ENCODE results near the gene LYG2.
"Not testable (repeated sequence)": the region's sequence is repeated elsewhere in the genome, so short reads cannot be mapped to it uniquely, and the experiment has no call there.

The LYG2 gene, protein sequence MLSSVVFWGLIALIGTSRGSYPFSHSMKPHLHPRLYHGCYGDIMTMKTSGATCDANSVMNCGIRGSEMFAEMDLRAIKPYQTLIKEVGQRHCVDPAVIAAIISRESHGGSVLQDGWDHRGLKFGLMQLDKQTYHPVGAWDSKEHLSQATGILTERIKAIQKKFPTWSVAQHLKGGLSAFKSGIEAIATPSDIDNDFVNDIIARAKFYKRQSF

DNA sequence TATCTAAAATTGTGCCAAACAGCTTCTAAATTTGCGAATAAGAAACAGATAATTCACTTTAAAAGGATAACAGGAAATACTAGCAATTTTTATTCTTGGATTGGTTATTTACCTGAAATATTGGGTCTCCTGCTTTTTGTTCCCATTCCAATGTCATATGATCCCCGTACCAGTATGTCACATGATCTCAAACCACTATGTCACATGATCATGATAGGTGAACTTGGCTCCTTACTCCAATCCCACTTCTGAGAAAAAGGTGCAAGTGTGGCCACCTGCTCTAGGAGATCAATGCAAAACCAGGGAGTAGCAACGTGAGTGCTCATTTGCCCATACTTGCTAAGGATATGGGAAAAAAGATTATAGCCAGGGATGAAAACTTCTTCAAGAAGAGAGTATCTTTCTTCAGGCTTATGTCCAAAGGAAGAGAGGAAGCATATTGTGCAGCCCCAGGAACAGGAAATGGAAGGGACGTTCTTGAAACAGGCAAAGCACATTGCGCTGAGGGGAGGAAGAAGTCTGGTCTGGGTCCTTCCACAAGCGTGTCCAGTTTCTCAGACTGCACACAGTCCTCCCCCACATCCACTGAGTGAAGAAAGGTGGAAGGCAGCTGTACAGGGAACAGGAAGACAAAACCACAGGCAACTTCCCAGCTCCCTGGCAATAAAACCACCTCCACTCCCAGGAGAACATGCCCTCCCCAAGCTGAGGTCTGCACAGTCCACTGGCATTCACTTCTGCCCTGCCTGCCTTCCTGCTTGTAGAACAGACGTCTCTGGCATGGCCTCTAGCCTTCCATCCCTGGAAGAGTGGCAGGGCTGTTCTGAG lies at the start of gene LYG2:
TSS of gene LYG2 (minus strand) at position 176 of the 828 bp plus-strand sequence. CDS start 1,406 bp downstream, outside the sequence.
- DNase-seq (ENCODE audit: low read depth in 2 of 2) = no peak

GRCh38 chr2:99301097-99301496 lies 45.6 kb upstream of the LYG2 start, which contains the start of gene LYG1:
Gene LYG1, minus strand, starts transcription at chr2:99301197. Its CDS starts 5,527 bp downstream, at chr2:99295670.
- DNase-seq (ENCODE audit: low read depth in 2 of 2) = not testable (repeated sequence)

GRCh38 chr2:99299580-99299979 lies 44.1 kb upstream of the LYG2 start:
- no peak for DNase-seq (ENCODE audit: low read depth in 2 of 2)

DNA sequence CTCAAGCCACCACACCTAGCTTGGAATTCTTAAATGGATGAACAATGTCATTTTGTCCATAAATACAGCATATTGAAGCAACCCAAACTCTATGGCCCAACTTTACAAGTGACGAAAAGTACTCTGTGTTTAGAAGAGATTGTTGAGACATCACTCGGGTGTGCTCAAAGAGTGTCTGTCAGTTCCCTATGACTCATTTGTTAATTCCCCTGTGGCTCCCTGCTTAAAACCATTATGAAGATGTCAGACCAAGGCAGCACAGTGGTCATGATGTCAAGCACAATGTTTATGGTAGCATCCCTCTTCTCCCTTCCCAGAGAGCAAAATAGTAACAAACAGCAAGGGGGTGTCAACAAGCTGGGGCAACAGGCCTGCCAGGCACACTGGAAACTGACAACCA lies 42.5 kb upstream of the LYG2 start:
- DNase-seq (ENCODE audit: low read depth in 2 of 2) = no peak

DNA sequence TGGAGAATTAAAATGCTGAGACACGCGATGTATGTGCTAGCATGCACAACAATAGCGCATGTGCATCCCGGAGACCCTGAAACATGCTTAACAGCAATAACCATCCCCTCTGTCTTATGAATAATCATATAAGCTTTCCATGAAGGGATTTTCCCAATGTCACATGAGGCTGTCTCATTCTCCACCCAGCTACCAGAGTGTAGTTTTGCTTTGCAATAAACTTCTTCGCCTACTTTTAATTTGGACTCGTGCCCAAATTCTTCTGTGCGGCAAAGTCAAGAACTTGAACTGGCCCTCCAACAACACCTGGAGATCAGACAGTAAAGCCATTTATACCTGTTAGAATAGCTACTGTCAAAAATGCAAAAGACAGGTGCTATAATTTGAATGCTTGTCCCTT lies 30.1 kb upstream of the LYG2 start:
- no peak for DNase-seq (ENCODE audit: low read depth in 2 of 2)

DNA sequence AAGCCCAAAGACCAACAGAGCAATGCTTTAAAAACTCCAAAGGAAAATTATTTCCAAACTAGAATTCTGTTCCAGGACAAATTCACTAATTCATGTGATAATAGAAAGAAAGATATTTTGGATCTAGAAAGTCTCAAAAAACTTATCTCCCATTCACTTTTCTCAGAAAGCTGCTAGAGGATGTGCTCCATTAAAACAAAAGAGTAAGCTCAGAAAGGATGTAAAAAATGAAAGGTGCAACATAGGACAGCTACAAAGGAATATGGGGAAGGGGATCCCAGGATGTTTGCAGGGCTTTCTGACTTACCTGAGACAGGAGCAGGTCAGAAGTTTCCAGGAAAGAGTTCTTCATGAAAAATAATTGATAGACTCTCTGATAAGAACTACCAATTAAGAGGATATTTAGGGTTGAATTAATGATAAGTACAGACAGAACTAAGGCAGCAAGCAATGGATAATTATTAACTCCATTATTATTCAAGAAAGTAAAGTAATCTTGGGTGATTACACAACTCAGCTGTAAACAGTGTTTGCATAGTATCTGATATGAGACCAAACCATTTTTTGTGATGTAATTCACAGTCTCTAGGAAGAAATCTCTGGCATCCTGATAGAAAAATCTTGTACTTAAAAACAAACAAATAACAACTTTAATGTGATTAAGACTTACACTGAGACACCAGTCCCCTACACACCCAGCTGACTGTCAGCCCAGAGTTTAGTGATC lies 24.7 kb upstream of the LYG2 start:
- DNase-seq (ENCODE audit: low read depth in 2 of 2) = no peak

DNA sequence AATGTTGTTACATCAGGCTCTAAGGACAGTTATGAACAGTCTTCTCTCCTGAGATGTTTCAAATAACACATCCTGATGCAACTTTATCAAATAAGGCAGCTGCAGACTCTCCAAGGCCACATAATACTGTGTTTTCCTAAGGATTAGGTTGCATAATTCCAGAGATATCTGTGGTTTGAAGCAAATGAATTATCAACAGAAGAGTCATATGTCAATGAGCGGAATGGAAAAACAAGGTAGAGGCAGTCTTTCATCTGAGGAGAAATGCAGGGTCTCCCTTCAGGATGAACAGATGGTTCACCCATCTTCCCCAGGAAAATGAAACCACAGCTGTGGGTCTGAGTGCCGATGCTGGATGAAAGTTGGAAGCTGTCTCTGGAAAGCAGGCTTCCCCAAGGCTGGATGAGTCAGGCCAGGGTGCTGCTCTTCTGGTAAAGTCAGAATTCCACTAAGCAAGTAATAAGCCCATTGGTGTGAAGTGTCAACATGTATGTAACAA lies 23.4 kb upstream of the LYG2 start:
- no peak for DNase-seq (ENCODE audit: low read depth in 2 of 2)

- DNase-seq (ENCODE audit: low read depth in 2 of 2) = not testable (repeated sequence)
These were observed 22.8 kb upstream of the LYG2 start for GRCh38 chr2:99278195-99278765.

- DNase-seq (ENCODE audit: low read depth in 2 of 2) = no peak
These were observed 20.4 kb upstream of the LYG2 start for GRCh38 chr2:99275882-99276281.

- DNase-seq (ENCODE audit: low read depth in 2 of 2) = no peak
These were observed 5.8 kb upstream of the LYG2 start for GRCh38 chr2:99261242-99261641.

DNA sequence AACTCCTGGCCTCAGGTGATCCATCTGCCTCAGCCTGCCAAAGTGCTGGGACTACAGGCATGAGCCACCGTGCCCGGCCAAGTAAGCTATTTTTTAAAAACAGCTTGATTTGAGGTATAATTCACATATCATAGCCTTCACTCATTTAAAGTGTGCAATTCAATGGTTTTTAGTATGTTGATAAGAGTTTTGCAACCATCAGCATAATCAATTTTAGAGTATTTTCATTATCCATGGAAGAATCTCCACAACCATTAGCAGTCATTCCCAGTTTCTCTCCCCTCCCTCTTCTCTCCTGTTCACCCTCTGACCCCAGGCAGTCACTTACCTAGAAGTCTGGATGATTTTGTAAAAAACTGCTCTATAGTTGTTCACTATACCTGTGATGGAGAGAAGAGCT lies 4.7 kb upstream of the LYG2 start:
- DNase-seq (ENCODE audit: low read depth in 2 of 2) = no peak

- no peak for DNase-seq (ENCODE audit: low read depth in 2 of 2)
These were observed 4.0 kb upstream of the LYG2 start for GRCh38 chr2:99259465-99259864.

DNA sequence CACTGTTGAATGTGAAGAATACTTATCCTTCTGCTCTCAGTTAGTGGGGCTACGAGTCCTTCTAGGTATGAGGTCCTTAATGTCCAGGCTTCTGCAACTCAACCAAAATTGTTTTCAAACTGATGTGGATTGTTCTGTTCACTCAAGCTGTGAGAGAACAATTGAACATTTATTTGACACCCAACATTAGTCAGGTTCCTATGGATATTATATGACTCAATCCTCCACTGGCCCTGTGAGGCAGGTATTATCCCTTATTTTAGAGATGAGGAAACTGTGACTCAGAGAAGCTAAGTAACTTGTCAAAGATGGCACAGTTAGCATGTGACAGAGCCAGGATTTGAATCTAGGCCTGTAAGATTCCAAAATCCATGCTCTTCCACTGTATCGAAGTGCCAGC lies 1.2 kb upstream of the LYG2 start:
- DNase-seq (ENCODE audit: low read depth in 2 of 2) = no peak

DNA sequence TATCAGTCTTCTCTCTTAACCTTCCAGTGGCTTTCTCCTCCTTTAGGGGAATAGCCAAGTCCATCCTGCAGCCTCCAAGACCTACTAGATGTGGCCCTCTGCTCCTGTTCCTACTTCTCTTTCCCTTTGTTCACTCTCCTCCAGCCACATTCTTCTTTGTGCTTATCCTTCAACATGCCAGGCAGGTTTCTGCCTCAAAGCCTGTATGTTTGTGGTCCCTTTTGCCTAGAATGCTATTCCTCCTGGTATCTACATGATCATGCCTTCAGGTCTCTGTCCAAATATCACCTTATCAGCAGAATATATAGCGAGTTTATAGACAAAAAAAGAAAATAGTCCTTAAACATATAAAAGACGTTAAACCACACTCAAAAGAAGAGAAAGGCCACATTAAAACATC lies 5.5 kb downstream of the LYG2 start:
- DNase-seq (ENCODE audit: low read depth in 2 of 2) = no peak

GRCh38 chr2:99242151-99242550 lies 13.3 kb downstream of the LYG2 start:
- no peak for DNase-seq (ENCODE audit: low read depth in 2 of 2)

DNA sequence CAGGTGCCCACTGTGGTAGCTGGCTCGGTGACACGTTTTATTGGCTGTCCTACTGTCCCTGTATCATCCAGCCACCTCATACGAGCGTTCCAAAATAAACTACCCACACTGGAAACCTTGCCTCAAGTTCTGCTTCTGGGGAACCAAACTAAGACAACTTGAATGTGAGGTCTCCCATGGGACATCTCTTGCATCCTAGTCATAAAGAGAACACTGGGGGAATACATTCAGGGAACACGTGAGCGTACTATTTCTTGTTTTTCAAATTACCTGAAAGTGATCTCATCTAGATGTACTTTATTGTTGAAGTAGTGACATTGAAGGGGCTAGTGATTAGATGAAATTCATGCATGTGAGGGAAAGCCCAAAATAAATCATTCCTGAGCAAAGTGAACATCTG lies 15.0 kb downstream of the LYG2 start:
- no peak for DNase-seq (ENCODE audit: low read depth in 2 of 2)

- no peak for DNase-seq (ENCODE audit: low read depth in 2 of 2)
These were observed 16.9 kb downstream of the LYG2 start for GRCh38 chr2:99238599-99238998.

DNA sequence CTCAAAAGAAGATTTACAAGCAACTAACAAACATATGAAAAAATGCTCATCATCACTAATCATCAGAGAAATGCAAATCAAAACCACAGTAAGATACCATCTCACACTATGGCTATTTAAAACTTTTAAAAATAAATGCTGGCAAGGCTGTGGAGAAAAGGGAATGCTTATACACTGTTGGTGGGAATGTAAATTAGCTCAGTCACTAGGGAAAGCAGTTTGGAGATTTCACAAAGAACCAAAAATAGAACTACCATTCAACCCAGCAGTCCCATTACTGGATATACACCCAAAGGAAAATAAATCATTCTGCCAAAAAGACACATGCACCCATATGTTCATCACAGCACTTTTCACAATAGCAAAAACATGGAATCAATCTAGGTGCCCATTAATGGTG lies 22.3 kb downstream of the LYG2 start:
- not testable (repeated sequence) for DNase-seq (ENCODE audit: low read depth in 2 of 2)

DNA sequence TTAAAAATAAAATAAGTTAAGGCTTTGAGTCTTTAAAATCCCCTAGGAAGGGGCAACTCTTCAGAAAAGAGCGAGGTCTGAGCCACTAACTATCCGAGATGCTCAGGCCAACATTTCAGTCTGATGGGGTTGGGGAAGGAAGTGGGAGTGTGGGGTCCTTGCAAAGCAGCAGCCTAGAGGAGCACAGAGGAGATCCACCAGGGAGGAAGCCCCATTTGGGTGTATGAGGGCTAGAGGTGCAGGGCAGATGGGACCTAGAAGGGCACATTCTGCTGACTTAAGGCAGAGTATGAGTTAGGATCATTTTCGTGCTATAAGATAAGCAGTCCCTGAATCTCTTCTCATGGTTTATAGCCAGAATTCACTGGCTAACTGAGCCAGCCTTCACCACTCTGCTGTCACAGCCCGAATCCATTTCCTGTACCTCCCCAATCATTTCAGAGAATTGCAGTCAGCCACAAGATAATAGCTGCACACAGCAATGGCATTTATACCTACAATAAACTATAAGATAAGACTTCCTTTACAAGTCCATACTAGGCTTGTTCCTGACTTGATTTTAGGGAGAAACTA lies 37.5 kb downstream of the LYG2 start:
- DNase-seq (ENCODE audit: low read depth in 2 of 2) = no peak

- DNase-seq (ENCODE audit: low read depth in 2 of 2) = no peak
These were observed 39.4 kb downstream of the LYG2 start for GRCh38 chr2:99216096-99216495.

GRCh38 chr2:99205491-99205890 lies 50.0 kb downstream of the LYG2 start:
- no peak for DNase-seq (ENCODE audit: low read depth in 2 of 2)

Measured in activated CD8-positive, alpha-beta memory T cell treated with anti-CD3 and anti-CD28 coated beads for 4 hours (primary cell).